Natural killer cell (primary cell): ENCODE data around the gene GPX4. TPM values are rescaled to one million over a fixed set of nuclear protein-coding genes. Genes with fewer than 3 reads are reported as not detected.

Experiments
- ATAC-seq, 3 donors: fragments of 150-1000 bp in 2 of 3; fragments of 200-7000 bp in 1 of 3; cut with Tn5 transposase; 1 replicate in 1 of 3; 2 replicates in 2 of 3; pipeline ENCODE4 v1.10.0; 2021; ENCODE audit warnings: mild to moderate bottlenecking in 2 of 3, moderate library complexity in 2 of 3
- DNase-seq, 2 donors: peaks; one replicate each; pipeline versions ENCODE4 v3.0.0 to v3.0.0-alpha.2; 2013 to 2021; ENCODE audit warnings: mixed read lengths in 1 of 2
- H3K27ac ChIP-seq: one replicate; pipeline ENCODE4 v1.5.1; 2013; ENCODE audit warnings: mild to moderate bottlenecking, low read length
- H3K27me3 ChIP-seq: one replicate; pipeline ENCODE4 v1.6.1; 2013; ENCODE audit warnings: low read length; ENCODE audit not compliant: control insufficient read depth, insufficient read depth
- H3K36me3 ChIP-seq: one replicate; pipeline ENCODE4 v1.6.1; 2013; ENCODE audit warnings: low read length; ENCODE audit not compliant: control insufficient read depth, insufficient read depth
- H3K4me1 ChIP-seq: one replicate; pipeline ENCODE4 v1.6.1; 2013; ENCODE audit warnings: low read length; ENCODE audit not compliant: control insufficient read depth, insufficient read depth
- H3K4me3 ChIP-seq: one replicate; pipeline ENCODE4 v1.5.1; 2013; ENCODE audit warnings: low read length
- H3K9me3 ChIP-seq: one replicate; pipeline ENCODE4 v1.6.1; 2013; ENCODE audit warnings: low read length; ENCODE audit not compliant: control insufficient read depth, insufficient read depth
- H3K27ac Mint-ChIP-seq, 2 donors: one replicate each; pipeline ENCODE4 v1.8.0; 2022; ENCODE audit warnings: mild to moderate bottlenecking in 2 of 2, mixed read lengths in 2 of 2, moderate library complexity in 1 of 2
- H3K27me3 Mint-ChIP-seq, 2 donors: one replicate each; pipeline ENCODE4 v1.8.0; 2022; ENCODE audit warnings: low read depth in 2 of 2, mixed read lengths in 2 of 2
- H3K36me3 Mint-ChIP-seq: one replicate; pipeline ENCODE4 v1.8.0; 2022; ENCODE audit warnings: mixed read lengths
- H3K4me1 Mint-ChIP-seq, 2 donors: one replicate each; pipeline ENCODE4 v1.8.0; 2022; ENCODE audit warnings: mixed read lengths in 2 of 2
- H3K4me3 Mint-ChIP-seq: one replicate; pipeline ENCODE4 v1.8.0; 2022; ENCODE audit warnings: mild to moderate bottlenecking, moderate library complexity, mixed read lengths
- H3K9me3 Mint-ChIP-seq, 2 donors: one replicate each; pipeline ENCODE4 v1.8.0; 2022; ENCODE audit warnings: mixed read lengths in 2 of 2
- WGBS: methylation state at CpG from one replicate; pipeline ENCODE4 v1.1.7; 2013; ENCODE audit warnings: missing lambda C conversion rate; ENCODE audit not compliant: insufficient coverage; 5-methylcytosine and 5-hydroxymethylcytosine counted together
- intact Hi-C: fragments of 100-400 bp; cut with micrococcal nuclease; formaldehyde crosslinking; loops from one replicate; pipeline ENCODE4 v1.14.2; 2022
- total RNA-seq, 4 donors: library from RNA; stranded (reverse); fragments of 120-200 nt in 1 of 4; gene quantifications; one replicate each; pipeline versions ENCODE4 v1.2.3 to v1.2.4, GENCODE V29; 2013 to 2022
- TF ChIP-seq, protein P1 (sequence below): fragments of 200-600 bp; IDR thresholded peaks from one replicate; pipeline ENCODE4 v1.8.0; 2022; ENCODE audit warnings: antibody characterized with exemption

Gene GPX4
- total RNA-seq, 3 donors from 2014 or later (not counting 1 experiment from before 2014, with no cell fraction given), result 108 to 126 (median 121) TPM

DNA sequence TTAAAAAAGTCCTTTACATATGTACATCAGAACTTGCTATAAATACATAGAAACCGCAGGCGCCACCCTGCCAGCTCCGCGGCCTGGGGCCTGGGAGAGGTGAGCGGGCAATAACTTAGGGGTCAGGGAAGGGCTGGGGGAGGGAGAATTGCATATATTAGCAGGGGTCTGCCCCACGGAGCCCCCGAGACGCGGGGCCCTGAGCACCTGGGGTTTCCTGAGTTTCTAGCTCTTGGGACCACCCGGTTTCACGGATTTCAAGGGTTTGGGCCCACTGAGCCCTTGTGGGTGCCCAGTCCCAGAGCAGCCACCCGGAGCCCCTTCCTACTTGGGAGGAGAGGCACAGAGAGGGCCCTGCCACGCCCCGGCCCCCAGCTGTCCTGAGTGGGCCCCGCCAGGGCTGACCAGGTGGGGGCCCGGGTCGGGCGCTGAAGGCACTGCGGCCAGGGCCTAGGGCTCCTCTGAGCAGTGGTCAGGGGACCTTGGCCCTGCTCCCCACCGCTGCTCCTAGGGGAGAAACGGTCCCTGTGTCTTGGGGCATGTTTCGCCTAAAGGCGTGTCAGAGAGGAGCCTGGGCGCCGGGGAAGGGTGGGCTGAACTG is 4.0 kb downstream of the GPX4 start:
- DNase-seq (peak in 1 of 2 donors; percentile 23), ATAC-seq (no peak)
- Histone ChIP-seq H3K4me1 (peaks cover 25% of the 10 kb centered on the region), H3K36me3 (peaks cover 28% of the 10 kb centered on the region), H3K4me3 (no peak overlapping the region), H3K27ac (no peak overlapping the region), H3K9me3 (no peaks in the 10 kb centered on the region), H3K27me3 (no peaks in the 10 kb centered on the region)
- Mint-ChIP-seq H3K27ac (no peak overlapping the region), H3K4me1 (peaks cover 0 to 8% of the 10 kb centered on the region in 2 donors), H3K9me3 (no peaks in the 10 kb centered on the region), H3K36me3 (no peaks in the 10 kb centered on the region), H3K4me3 (no peak overlapping the region), H3K27me3 (no peaks in the 10 kb centered on the region)
- intact Hi-C loops, result no loop called here
- 95% methylated on average over 25 of the region's 25 CpGs for WGBS
- TF ChIP-seq, protein P1, sequence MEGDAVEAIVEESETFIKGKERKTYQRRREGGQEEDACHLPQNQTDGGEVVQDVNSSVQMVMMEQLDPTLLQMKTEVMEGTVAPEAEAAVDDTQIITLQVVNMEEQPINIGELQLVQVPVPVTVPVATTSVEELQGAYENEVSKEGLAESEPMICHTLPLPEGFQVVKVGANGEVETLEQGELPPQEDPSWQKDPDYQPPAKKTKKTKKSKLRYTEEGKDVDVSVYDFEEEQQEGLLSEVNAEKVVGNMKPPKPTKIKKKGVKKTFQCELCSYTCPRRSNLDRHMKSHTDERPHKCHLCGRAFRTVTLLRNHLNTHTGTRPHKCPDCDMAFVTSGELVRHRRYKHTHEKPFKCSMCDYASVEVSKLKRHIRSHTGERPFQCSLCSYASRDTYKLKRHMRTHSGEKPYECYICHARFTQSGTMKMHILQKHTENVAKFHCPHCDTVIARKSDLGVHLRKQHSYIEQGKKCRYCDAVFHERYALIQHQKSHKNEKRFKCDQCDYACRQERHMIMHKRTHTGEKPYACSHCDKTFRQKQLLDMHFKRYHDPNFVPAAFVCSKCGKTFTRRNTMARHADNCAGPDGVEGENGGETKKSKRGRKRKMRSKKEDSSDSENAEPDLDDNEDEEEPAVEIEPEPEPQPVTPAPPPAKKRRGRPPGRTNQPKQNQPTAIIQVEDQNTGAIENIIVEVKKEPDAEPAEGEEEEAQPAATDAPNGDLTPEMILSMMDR, result no peak

DNA sequence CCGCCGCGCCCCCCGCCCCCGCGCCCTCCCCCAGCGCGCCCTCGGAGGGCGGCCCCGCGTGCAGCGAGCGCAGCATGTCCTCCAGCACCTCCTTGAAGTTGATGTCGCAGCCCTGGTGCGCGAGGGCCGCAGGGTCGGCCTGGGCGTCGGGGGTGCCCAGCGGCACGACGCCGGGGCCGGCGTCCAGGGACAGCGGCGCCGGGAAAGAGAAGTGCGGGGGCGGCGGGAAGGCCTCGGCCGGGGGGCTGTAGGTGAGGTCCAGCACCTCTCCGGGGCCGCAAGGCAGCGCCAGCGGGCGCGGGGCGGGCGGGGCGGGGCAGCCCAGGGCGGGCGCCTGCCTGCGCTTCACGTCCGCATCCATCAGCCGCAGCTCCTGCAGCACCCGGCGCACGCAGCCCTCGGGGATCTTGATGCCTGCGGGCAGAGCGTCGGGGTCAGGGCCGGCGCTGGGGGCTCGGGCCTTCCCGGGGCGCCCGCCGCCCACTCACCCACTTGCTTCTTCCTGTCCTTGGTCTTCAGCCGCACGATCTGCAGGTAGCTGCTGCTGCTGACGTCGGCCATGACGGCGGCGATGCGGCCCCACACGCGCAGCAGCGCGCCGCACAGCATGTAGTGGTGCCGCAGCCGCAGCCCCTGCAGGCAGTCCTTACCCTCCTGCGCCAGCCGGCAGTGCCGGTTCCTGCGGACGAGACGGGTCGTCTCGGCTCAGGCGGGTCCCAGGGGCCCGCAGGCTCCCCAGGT is 4.7 kb downstream of the GPX4 start:
- Histone ChIP-seq H3K36me3 (peaks cover 30% of the 10 kb centered on the region), H3K4me1 (peaks cover 25% of the 10 kb centered on the region), H3K4me3 (no peak overlapping the region), H3K9me3 (no peaks in the 10 kb centered on the region), H3K27ac (no peak overlapping the region), H3K27me3 (no peaks in the 10 kb centered on the region)
- TF ChIP-seq, protein P1, result no peak
- H3K4me3 Mint-ChIP-seq, result no peak overlapping the region
- H3K4me1 Mint-ChIP-seq, result peaks cover 0 to 1% of the 10 kb centered on the region in 2 donors
- DNase-seq (no peak), ATAC-seq (no peak)
- WGBS, result 96% methylated on average over 89 of the region's 89 CpGs
- H3K9me3 Mint-ChIP-seq, result no peaks in the 10 kb centered on the region
- intact Hi-C loops, result no loop called here
- no peak overlapping the region for H3K27ac Mint-ChIP-seq
- H3K36me3 Mint-ChIP-seq, result no peaks in the 10 kb centered on the region
- no peaks in the 10 kb centered on the region for H3K27me3 Mint-ChIP-seq

DNA sequence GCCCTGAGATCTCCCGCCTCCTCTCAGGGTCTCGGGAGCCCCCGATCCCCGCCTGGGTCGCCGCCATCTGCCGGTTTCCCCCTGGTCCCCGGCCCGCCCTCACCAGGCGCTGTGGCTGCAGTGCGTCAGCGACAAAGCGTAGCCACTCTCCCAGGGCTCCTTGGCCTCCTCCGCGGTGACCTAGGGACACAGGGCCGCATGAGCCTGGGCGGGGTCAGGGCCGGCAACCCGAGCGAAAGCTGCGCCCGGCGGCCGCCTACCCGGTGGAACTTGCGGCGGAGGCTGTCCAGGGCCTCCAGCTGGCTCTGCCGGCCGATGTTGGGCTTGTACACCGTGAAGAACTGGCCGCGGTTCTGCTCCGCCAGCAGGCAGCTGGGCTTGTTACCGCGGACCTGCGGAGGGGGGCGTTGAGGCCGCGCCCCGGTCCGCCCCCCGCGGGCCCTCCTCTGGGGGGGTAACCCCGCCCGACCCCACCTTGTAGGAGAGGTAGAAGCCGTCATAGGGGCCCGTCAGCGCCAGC is 5.3 kb downstream of the GPX4 start:
- no peaks in the 10 kb centered on the region for H3K9me3 ChIP-seq
- DNase-seq, result peak in 1 of 2 donors; percentile 30
- Mint-ChIP-seq H3K9me3 (no peaks in the 10 kb centered on the region), H3K4me3 (no peak overlapping the region), H3K27ac (no peak overlapping the region), H3K4me1 (no peaks in the 10 kb centered on the region), H3K36me3 (no peaks in the 10 kb centered on the region), H3K27me3 (no peaks in the 10 kb centered on the region)
- ATAC-seq, result no peak
- 93% methylated on average over 48 of the region's 48 CpGs for WGBS
- peaks cover 28% of the 10 kb centered on the region for H3K4me1 ChIP-seq
- peaks cover 34% of the 10 kb centered on the region for H3K36me3 ChIP-seq
- TF ChIP-seq, protein P1, result no peak
- no peak overlapping the region for H3K27ac ChIP-seq
- intact Hi-C loops, result no loop called here
- no peaks in the 10 kb centered on the region for H3K27me3 ChIP-seq
- no peak overlapping the region for H3K4me3 ChIP-seq
